Head of caudate nucleus (tissue), 42 donors: ENCODE results near the gene RBM12.

Experiments
- DNase-seq, 42 donors: peaks; one replicate each; pipeline versions ENCODE4 v3.0.0 to v3.0.0-alpha.2; 2020 to 2021; ENCODE audit warnings: mixed read lengths in 7 of 42
- intact Hi-C: fragments of 100-400 bp; cut with DNase I; formaldehyde crosslinking; loops from one replicate; pipeline ENCODE4 v1.15.0; 2022

RBM12 gene

DNA sequence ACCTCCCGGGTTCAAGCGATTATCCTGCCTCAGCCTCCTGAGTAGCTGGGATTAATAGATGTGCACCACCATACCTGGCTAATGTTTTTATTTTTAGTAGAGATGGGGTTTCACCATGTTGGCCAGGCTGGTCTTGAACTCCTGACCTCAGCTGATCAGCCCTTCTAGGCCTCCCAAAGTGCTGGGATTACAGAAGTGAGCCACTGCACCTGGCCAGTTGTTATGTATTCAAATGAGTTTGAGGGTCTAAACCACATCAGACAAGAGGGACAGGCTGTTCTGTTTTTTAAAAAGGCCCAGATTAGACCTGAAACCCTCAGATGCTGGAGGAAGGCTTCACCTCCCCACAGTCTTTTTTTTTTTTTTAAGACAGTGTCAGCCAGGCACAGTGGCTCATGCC, 53.2 kb downstream of the RBM12 start:
- intact Hi-C loops: loop anchor here (10.0 kb wide), 1 partner anchor 53 kb away; the partner anchor contains the start of genes CPNE1 and RBM12

GRCh38 chr20:35610833-35611427, 53.8 kb downstream of the RBM12 start:
- intact Hi-C loops: loop anchor here (10.0 kb wide), 1 partner anchor 54 kb away; the partner anchor contains the start of genes CPNE1 and RBM12
- no peak for DNase-seq

More for the DNA sequence above, 53.2 kb downstream of the RBM12 start:
- no peak for DNase-seq

GRCh38 chr20:35607003-35607735, 57.5 kb downstream of the RBM12 start:
- no peak for DNase-seq

DNA sequence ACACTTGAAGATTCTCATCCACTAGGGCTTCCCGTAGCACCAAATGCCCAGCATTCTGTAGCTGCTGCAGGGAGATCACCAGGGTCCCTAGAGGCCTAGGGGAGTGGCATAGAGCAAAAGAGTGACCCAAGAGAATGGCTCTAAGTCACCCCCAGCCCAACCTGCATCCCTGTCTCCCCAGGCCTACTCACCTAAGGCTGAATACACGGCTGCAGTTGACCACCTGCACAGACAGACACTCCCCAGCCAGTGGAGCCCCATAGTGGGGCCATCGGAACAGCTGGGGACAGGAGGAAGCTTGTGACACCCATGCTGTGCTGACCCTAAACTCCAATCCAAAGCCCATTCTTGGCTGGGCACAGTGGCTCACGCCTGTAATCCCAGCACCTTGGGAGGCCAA, 58.6 kb downstream of the RBM12 start:
- intact Hi-C loops: no loop called here

More at GRCh38 chr20:35607003-35607735, 57.5 kb downstream of the RBM12 start:
- intact Hi-C loops: no loop called here

GRCh38 chr20:35604449-35604747, 60.3 kb downstream of the RBM12 start:
- DNase-seq: no peak
- intact Hi-C loops: no loop called here

More for the DNA sequence above, 58.6 kb downstream of the RBM12 start:
- DNase-seq: no peak

DNA sequence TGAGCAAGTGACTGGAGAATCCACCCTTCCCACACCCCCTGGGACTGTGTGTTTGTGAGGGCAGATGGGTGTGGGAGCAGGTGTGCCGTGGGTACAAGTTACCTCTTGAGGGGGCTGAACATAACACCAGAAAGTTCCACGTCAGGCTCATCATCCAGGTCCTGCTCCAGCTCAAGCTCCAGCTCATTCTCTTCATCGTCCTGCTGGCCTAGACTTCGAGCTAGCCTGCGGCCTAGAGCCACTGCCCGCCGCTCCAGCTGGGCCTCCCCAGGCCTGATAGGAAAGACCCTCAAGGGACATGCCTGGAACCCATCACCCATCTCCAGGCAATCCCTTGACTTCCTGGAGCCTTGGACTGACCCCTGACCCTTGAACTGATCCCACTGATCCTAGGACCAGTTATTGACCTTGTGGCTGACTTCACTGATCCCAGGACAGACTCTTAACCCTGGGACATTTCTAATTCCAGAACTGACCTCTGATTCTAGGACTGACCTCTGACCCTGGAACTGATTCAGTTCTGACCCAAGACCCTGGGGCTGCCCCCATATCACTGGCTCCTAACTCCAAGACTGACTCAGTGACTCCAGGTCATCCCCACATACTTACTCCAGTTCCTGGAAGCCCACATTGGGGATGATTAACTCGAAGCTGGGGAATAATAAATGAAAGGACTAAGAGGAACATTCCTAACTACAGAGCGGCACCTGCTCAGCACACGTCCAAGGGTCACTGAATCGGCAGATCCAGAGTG, 60.8 kb downstream of the RBM12 start:
- no peak for DNase-seq
- intact Hi-C loops: no loop called here

DNA sequence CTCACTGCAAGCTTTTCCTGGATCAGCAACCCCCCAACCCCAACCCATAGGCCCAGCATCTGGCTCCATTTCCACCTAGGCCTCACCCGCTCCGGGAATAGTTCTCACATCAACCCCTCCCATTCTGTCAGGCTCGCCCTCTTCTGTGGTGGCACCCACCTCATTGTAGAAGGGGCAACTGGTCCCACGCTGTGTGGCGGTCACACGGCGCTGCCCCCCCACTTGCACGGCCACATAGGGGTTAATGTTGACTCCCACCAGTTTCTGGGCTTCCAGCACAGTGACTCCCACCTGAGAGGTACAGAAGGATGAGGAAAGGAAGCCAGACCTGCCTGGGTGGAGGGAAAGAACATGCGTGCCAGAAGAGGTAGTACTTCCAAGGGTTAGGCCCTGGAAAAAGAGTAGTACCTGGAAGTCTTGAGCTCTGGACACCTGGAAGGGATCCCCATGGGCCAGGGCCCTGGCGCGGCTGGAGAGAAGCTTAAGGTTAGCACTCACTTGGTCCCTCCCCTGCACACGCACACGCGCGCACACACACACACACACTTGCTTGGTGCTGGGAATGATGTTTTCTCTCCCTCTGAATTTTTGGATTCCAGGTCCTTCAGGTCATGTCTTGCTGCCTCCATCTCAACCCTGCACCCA, 61.7 kb downstream of the RBM12 start:
- intact Hi-C loops: no loop called here
- no peak for DNase-seq

DNA sequence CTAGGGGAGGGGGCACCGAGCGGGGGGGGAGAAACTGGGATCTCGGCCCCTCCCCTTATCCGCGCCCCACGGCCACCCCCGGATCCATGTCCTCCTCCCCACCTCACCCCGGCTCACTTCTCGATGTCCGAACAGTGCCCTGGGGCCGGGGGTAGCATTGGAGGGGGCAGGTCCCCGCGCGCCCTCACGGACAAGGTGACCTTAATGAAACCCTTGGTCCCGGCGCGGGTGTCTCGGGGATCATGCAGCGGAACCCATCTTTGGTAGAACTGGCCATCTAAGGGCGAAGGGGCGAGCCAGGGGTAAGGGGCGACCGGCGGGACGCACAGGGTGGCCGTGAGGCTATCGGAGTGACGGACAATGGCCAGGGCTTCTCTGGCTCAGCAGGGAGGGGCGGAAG, 62.7 kb downstream of the RBM12 start:
- no peak for DNase-seq
- intact Hi-C loops: no loop called here

- peak; percentile 24 to 90 (median 73) for DNase-seq
- intact Hi-C loops: no loop called here
These were observed 63.4 kb downstream of the RBM12 start for GRCh38 chr20:35600993-35601973.

- no peak for DNase-seq
- intact Hi-C loops: no loop called here
These were observed 64.3 kb downstream of the RBM12 start for GRCh38 chr20:35600176-35600992.

DNA sequence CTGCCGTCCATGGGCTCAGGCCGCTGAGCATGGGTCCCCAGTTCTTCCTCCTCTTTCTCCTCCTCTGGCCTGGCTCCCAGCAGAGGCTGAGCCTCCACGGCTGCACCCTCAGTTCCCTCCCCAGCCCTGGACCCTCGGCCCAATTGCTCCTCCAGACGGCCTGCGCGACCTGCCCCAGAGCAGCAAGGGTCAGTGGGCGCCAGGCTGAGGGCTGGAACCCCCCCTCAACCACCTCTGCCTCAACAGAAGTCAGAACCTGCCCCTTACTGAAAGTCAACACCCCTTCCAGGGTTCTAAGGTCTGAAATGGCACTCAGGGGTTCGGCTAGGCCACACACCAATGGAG, 65.0 kb downstream of the RBM12 start:
- intact Hi-C loops: no loop called here
- no peak for DNase-seq
